GM12878 (cell line): ENCODE data around the gene CALM3. TPM values are rescaled to one million over a fixed set of nuclear protein-coding genes. Genes with fewer than 3 reads are reported as not detected.

ENCODE experiments used
- ATAC-seq: fragments of 200-7000 bp; cut with Tn5 transposase; 3 replicates; pipeline ENCODE4 v1.9.1; 2020; ENCODE audit warnings: mild to moderate bottlenecking, moderate library complexity
- BruUV-seq: library from RNA; stranded (reverse); fragments of 400-500 nt; replicated peaks from 2 replicates; lab custom pipeline; 2021; lab: Mats Ljungman, UMichigan
- CTCF ChIA-PET: fragments of 300-600 bp; sonication (Branson Sonifier 250); formaldehyde crosslinking; extraction: SDS; loops from one replicate; lab custom pipeline; 2021; ENCODE audit warnings: inconsistent platforms; lab: Yijun Ruan, JAX
- POLR2A ChIA-PET: fragments of 350-600 bp; formaldehyde crosslinking; extraction: SDS; loops from one replicate; lab custom pipeline; 2021; ENCODE audit warnings: inconsistent platforms; lab: Charles Lee
- RAD21 ChIA-PET: fragments of 300-600 bp; sonication (Branson Sonifier 250); formaldehyde crosslinking; loops from one replicate; lab custom pipeline; 2023; ENCODE audit warnings: antibody characterized with exemption; ENCODE audit not compliant: unreplicated experiment; lab: Charles Lee
- SMC1A ChIA-PET: fragments of 300-600 bp; sonication (Branson Sonifier 250); formaldehyde crosslinking; loops from one replicate; lab custom pipeline; 2023; ENCODE audit not compliant: unreplicated experiment, uncharacterized antibody; lab: Charles Lee
- DNase-seq: peaks from one replicate; pipeline ENCODE4 v3.0.0-alpha.2; 2011; ENCODE audit warnings: low read depth, low spot score
- FAIRE-seq: peaks from 3 replicates; lab custom pipeline; 2011; peaks lifted over from hg19 to GRCh38; lab: Jason Lieb, UNC
- H2AFZ ChIP-seq: 2 replicates; pipeline ENCODE4 v1.6.0; 2011; ENCODE audit warnings: low read depth, low read length, control low read depth; ENCODE audit not compliant: control insufficient read depth
- H3K27ac ChIP-seq: 2 replicates; pipeline ENCODE4 v1.5.1; 2011; ENCODE audit warnings: control low read depth; ENCODE audit not compliant: control insufficient read depth, insufficient read depth
- H3K27me3 ChIP-seq, 2 experiments: replicated peaks in 1 of 2; 2 replicates each; pipeline versions ENCODE4 v1.6.0 to v1.6.1; 2011; ENCODE audit warnings: low read length in 1 of 2; ENCODE audit not compliant: control insufficient read depth in 2 of 2, insufficient read depth in 2 of 2
- H3K36me3 ChIP-seq, 2 experiments: 2 replicates each; pipeline ENCODE4 v1.5.1; 2011; ENCODE audit warnings: low read length in 1 of 2; ENCODE audit not compliant: control insufficient read depth in 2 of 2, insufficient read depth in 2 of 2
- H3K4me1 ChIP-seq: 2 replicates; pipeline ENCODE4 v1.6.1; 2011; ENCODE audit warnings: mild to moderate bottlenecking, low read length, moderate library complexity, mixed read lengths; ENCODE audit not compliant: control insufficient read depth, insufficient read depth
- H3K4me2 ChIP-seq: 2 replicates; pipeline ENCODE4 v1.6.0; 2011; ENCODE audit warnings: control low read depth; ENCODE audit not compliant: control insufficient read depth, insufficient read depth
- H3K4me3 ChIP-seq: fragments of 200-600 bp; sonication (generic); 2 replicates; pipeline ENCODE4 v1.5.1; 2016
- H3K79me2 ChIP-seq: 2 replicates; pipeline ENCODE4 v1.6.0; 2011; ENCODE audit warnings: low read length; ENCODE audit not compliant: control insufficient read depth, insufficient read depth
- H3K9ac ChIP-seq: 2 replicates; pipeline ENCODE4 v1.8.0; 2011; ENCODE audit warnings: low read length, control low read depth, mixed read lengths; ENCODE audit not compliant: control insufficient read depth, insufficient read depth
- H3K9me3 ChIP-seq: replicated peaks from 3 replicates; pipeline ENCODE4 v1.5.1; 2011; ENCODE audit warnings: mild to moderate bottlenecking, low read length; ENCODE audit not compliant: control insufficient read depth, insufficient read depth
- H4K20me1 ChIP-seq: 2 replicates; pipeline ENCODE4 v1.6.0; 2011; ENCODE audit not compliant: control insufficient read depth, insufficient read depth
- BCL3 ChIP-seq: IDR thresholded peaks from 2 replicates; pipeline ENCODE4 v1.6.1; 2011; ENCODE audit warnings: borderline replicate concordance, low read depth, mild to moderate bottlenecking, moderate library complexity, low read length; ENCODE audit not compliant: insufficient read depth, poor library complexity, severe bottlenecking
- EZH2 ChIP-seq: IDR thresholded peaks from 2 replicates; pipeline ENCODE4 v1.6.1; 2012; ENCODE audit warnings: low read depth, mild to moderate bottlenecking, control low read depth, inconsistent platforms, low read length, borderline replicate concordance; ENCODE audit not compliant: control insufficient read depth
- HCFC1 ChIP-seq: fragments of 150-350 bp; IDR thresholded peaks from 2 replicates; pipeline ENCODE4 v1.6.1; 2014; ENCODE audit warnings: low read length
- KAT2A ChIP-seq: conservative IDR thresholded peaks from 2 replicates; pipeline ENCODE4 v1.6.1; 2011; ENCODE audit warnings: low read depth, low read length; ENCODE audit not compliant: control insufficient read depth
- KDM1A ChIP-seq: fragments of 200-600 bp; sonication (generic); IDR thresholded peaks from 2 replicates; pipeline ENCODE4 v1.6.1; 2016; ENCODE audit warnings: borderline replicate concordance
- PML ChIP-seq: IDR thresholded peaks from 2 replicates; pipeline ENCODE4 v1.6.1; 2012; ENCODE audit warnings: low read length, inconsistent platforms
- POLR2AphosphoS5 ChIP-seq: IDR thresholded peaks from 2 replicates; pipeline ENCODE4 v1.6.1; 2011; ENCODE audit warnings: mild to moderate bottlenecking, low read length, inconsistent platforms
- RBBP5 ChIP-seq: fragments of 200-600 bp; sonication (generic); conservative IDR thresholded peaks from 2 replicates; pipeline ENCODE4 v1.6.1; 2016
- RELB ChIP-seq: fragments of 450-650 bp; IDR thresholded peaks from 2 replicates; pipeline ENCODE4 v1.6.1; 2017; ENCODE audit warnings: low read depth, mild to moderate bottlenecking, moderate library complexity
- SRF ChIP-seq, 2 experiments: IDR thresholded peaks; 2 replicates each; pipeline ENCODE4 v1.6.1; 2011; ENCODE audit warnings: low read depth in 2 of 2, low read length in 2 of 2, mild to moderate bottlenecking in 1 of 2, moderate library complexity in 1 of 2
- WRNIP1 ChIP-seq: IDR thresholded peaks from 2 replicates; pipeline ENCODE4 v1.6.1; 2011; ENCODE audit warnings: low read depth, low read length, improper control_type of control experiment, borderline replicate concordance
- WGBS: methylation state at CpG from one replicate; pipeline ENCODE4 v1.1.6; 2016; ENCODE audit warnings: low lambda C conversion rate; ENCODE audit not compliant: insufficient replicate concordance, insufficient coverage; ENCODE audit errors: missing lambda C conversion rate; 5-methylcytosine and 5-hydroxymethylcytosine counted together
- in situ Hi-C: fragments of 300-500 bp; cut with MboI; formaldehyde crosslinking; loops from 9 replicates; pipeline ENCODE4 v1.14.3; 2018; ENCODE audit warnings: mixed read lengths
- intact Hi-C: fragments of 100-400 bp; cut with micrococcal nuclease; formaldehyde crosslinking; loops from one replicate; pipeline ENCODE4 v1.14.2; 2022; ENCODE audit not compliant: unreplicated experiment
- polyA plus RNA-seq, 11 experiments: library from polyadenylated mRNA; depleted of rRNA in 4 of 11; unstranded in 6 of 11; stranded (reverse) in 5 of 11; fragments of >200 nt; fragmentation: Nextera tagmentation in 4 of 11; fragmentation: Illumina TruSeq in 1 of 11; extraction: Ambion mirVana in 4 of 11; extraction: Trizol in 1 of 11; gene quantifications; 1 replicate in 1 of 11; 2 replicates in 10 of 11; pipeline versions ENCODE4 v1.2.1 to v1.2.3, GENCODE V29; 2011 to 2016; ENCODE audit warnings: inconsistent platforms in 2 of 11, missing spikeins in 2 of 11, low read depth in 1 of 11
- total RNA-seq, 4 experiments: library from RNA; depleted of rRNA in 3 of 4; stranded (reverse); fragments of >200 nt in 3 of 4; fragmentation: Illumina TruSeq in 1 of 4; extraction: Trizol in 1 of 4; gene quantifications; 2 replicates each; pipeline versions ENCODE4 v1.2.1 to v1.2.3, GENCODE V29; 2013 to 2021

The CALM3 gene
- total and polyA plus RNA-seq, 10 of the 15 experiments (the other 5 are each of a cell fraction or from before 2014, with no cell fraction given) = 164 to 849 (median 347) TPM

- no peaks in the 10 kb centered on the region; the same call in 2 of the 3 replicates for H3K9me3 ChIP-seq
- no peak for DNase-seq
- CTCF ChIA-PET = no interaction called here
- no peak for ATAC-seq
- TF ChIP-seq WRNIP1 (no peak), KDM1A (no peak), KAT2A (no peak), RELB (no peak), POLR2AphosphoS5 (no peak)
- POLR2A ChIA-PET = no interaction called here
- H3K4me3 ChIP-seq = no peak overlapping the region
- peaks cover 5% of the 10 kb centered on the region for H3K4me1 ChIP-seq
- in situ Hi-C loops = no loop called here
- no peak overlapping the region for H3K9ac ChIP-seq
- no peak overlapping the region for H2AFZ ChIP-seq
- H3K27ac ChIP-seq = no peak overlapping the region
- no peaks in the 10 kb centered on the region for H3K36me3 ChIP-seq
- RAD21 ChIA-PET = no interaction called here
- SMC1A ChIA-PET = no interaction called here
- H3K27me3 ChIP-seq = no peaks in the 10 kb centered on the region; a peak in 2 of 4 replicates
- WGBS = 60% methylated on average over 7 of the region's 7 CpGs
- no peak for FAIRE-seq
- no TSS peak for BruUV-seq
- H3K79me2 ChIP-seq = no peaks in the 10 kb centered on the region
- H3K4me2 ChIP-seq = no peak overlapping the region
- H4K20me1 ChIP-seq = no peaks in the 10 kb centered on the region
- intact Hi-C loops = no loop called here
These were observed 49.3 kb downstream of the CALM3 start for GRCh38 chr19:46650445-46650844.

- H3K9ac ChIP-seq = no peak overlapping the region
- ChIA-PET CTCF (interaction anchor here (0.6 kb wide), 1 partner anchor 9 kb away, joined by 3 read pairs; no protein-coding TSS in a partner anchor), SMC1A (interaction anchor here (0.6 to 1.1 kb wide), 2 partner anchors 37 to 54 kb away, joined by 3 read pairs; partner anchors contain the start of gene CALM3), RAD21 (interaction anchor here (0.7 kb wide), 1 partner anchor 38 kb away, joined by 3 read pairs; no protein-coding TSS in a partner anchor), POLR2A (no interaction called here)
- no peaks in the 10 kb centered on the region for H3K9me3 ChIP-seq
- no peaks in the 10 kb centered on the region for H4K20me1 ChIP-seq
- DNase-seq = no peak
- 30% methylated on average over 11 of the region's 16 CpGs for WGBS
- H3K27me3 ChIP-seq = peaks cover 2 to 3% of the 10 kb centered on the region in 2 experiments
- peak overlapping the region; percentile 21 for H2AFZ ChIP-seq
- ATAC-seq = peak; percentile 74
- H3K79me2 ChIP-seq = no peaks in the 10 kb centered on the region
- intact Hi-C loops (no loop called here), in situ Hi-C loops (no loop called here)
- no peaks in the 10 kb centered on the region for H3K36me3 ChIP-seq
- peaks cover 3% of the 10 kb centered on the region for H3K4me1 ChIP-seq
- no peak overlapping the region for H3K4me2 ChIP-seq
- no TSS peak for BruUV-seq
- no peak for FAIRE-seq
- H3K4me3 ChIP-seq = no peak overlapping the region
- H3K27ac ChIP-seq = no peak overlapping the region
- no peak for TF ChIP-seq PML
- TF ChIP-seq RBBP5 = no peak
- no peak for TF ChIP-seq BCL3
- TF ChIP-seq EZH2 = no peak
- TF ChIP-seq SRF (IDR thresholded peaks at IDR 0.05; ENCODE audit: low read depth in 2 of 2, low read length in 2 of 2) = 0 out of 4 replicates have a peak, but pooled peaks of 1 of the 2 experiments have one; percentile 27
- TF ChIP-seq HCFC1 = no peak
These were observed 53.6 kb downstream of the CALM3 start for GRCh38 chr19:46654621-46655152.
